Endothelial cell of umbilical vein (primary cell): Measurements from ENCODE around the gene MERTK. TPM values are rescaled to one million over a fixed set of nuclear protein-coding genes. Genes with fewer than 3 reads are reported as not detected.

ENCODE experiments used
- BruUV-seq: library from RNA; stranded (reverse); fragments of 400-500 nt; replicated peaks from 2 replicates; lab custom pipeline; 2021; lab: Mats Ljungman, UMichigan
- CTCF ChIA-PET: fragments of 300-600, 350-600 bp; sonication (Branson Sonifier 250); formaldehyde crosslinking; loops from one replicate; lab custom pipeline; 2021; ENCODE audit warnings: antibody characterized with exemption, inconsistent platforms; lab: Charles Lee
- POLR2A ChIA-PET: fragments of 300-600, 350-600 bp; sonication (Branson Sonifier 250); formaldehyde crosslinking; loops from one replicate; lab custom pipeline; 2021; ENCODE audit warnings: antibody characterized with exemption, inconsistent platforms; lab: Charles Lee
- DNase-seq: peaks from one replicate; pipeline ENCODE4 v3.0.0-alpha.2; 2011; ENCODE audit warnings: low read depth, low spot score
- FAIRE-seq: peaks from 2 replicates; lab custom pipeline; 2011; peaks lifted over from hg19 to GRCh38; lab: Jason Lieb, UNC
- H2AFZ ChIP-seq: 2 replicates; pipeline ENCODE4 v1.6.0; 2012; ENCODE audit warnings: low read depth, low read length, control low read depth, inconsistent platforms
- H3K27ac ChIP-seq: 2 replicates; pipeline ENCODE4 v1.5.1; 2011; ENCODE audit warnings: low read depth, mild to moderate bottlenecking, control low read depth, low read length, moderate library complexity; ENCODE audit not compliant: insufficient read depth
- H3K27me3 ChIP-seq, 2 experiments: 2 replicates each; pipeline versions ENCODE4 v1.6.0 to v1.6.1; 2011; ENCODE audit warnings: low read length in 2 of 2, mixed read lengths in 1 of 2; ENCODE audit not compliant: control insufficient read depth in 2 of 2, insufficient read depth in 2 of 2
- H3K36me3 ChIP-seq, 2 experiments: 2 replicates in 1 of 2; 3 replicates in 1 of 2; pipeline ENCODE4 v1.5.1; 2011; ENCODE audit warnings: low read length in 2 of 2, mild to moderate bottlenecking in 1 of 2, moderate library complexity in 1 of 2; ENCODE audit not compliant: control insufficient read depth in 2 of 2, insufficient read depth in 2 of 2; ENCODE audit errors: extremely low read depth in 1 of 2
- H3K4me1 ChIP-seq: 3 replicates; pipeline ENCODE4 v1.5.1; 2011; ENCODE audit warnings: mild to moderate bottlenecking, low read length; ENCODE audit not compliant: control insufficient read depth, insufficient read depth; ENCODE audit errors: extremely low read depth
- H3K4me2 ChIP-seq: 2 replicates; pipeline ENCODE4 v1.6.1; 2011; ENCODE audit warnings: low read length, control low read depth, mixed read lengths; ENCODE audit not compliant: insufficient read depth
- H3K4me3 ChIP-seq, 3 experiments: fragments of 200-600 bp in 1 of 3; sonication (generic), shearing (Covaris generic) in 1 of 3; replicated peaks in 1 of 3; 2 replicates each; pipeline ENCODE4 v1.5.1; 2011 to 2016; ENCODE audit warnings: control low read depth in 3 of 3, low read length in 3 of 3, mild to moderate bottlenecking in 2 of 3, inconsistent platforms in 1 of 3, low read depth in 1 of 3, moderate library complexity in 1 of 3; ENCODE audit not compliant: insufficient read depth in 1 of 3
- H3K79me2 ChIP-seq: 2 replicates; pipeline ENCODE4 v1.6.0; 2012; ENCODE audit warnings: low read length, inconsistent platforms; ENCODE audit not compliant: control insufficient read depth, insufficient read depth
- H3K9ac ChIP-seq: replicated peaks from 2 replicates; pipeline ENCODE3; 2011; ENCODE audit warnings: low read length, control low read depth; ENCODE audit not compliant: insufficient read depth; ENCODE audit errors: extremely low read depth
- H3K9me1 ChIP-seq: replicated peaks from 3 replicates; pipeline ENCODE4 v1.6.0; 2011; ENCODE audit warnings: mild to moderate bottlenecking, low read length; ENCODE audit not compliant: control insufficient read depth, insufficient read depth; ENCODE audit errors: extremely low read depth
- H3K9me3 ChIP-seq: replicated peaks from 2 replicates; pipeline ENCODE4 v1.5.1; 2012; ENCODE audit warnings: low read length, inconsistent platforms; ENCODE audit not compliant: control insufficient read depth, insufficient read depth
- H4K20me1 ChIP-seq: replicated peaks from 2 replicates; pipeline ENCODE3; 2011; ENCODE audit warnings: mild to moderate bottlenecking, low read length; ENCODE audit not compliant: control insufficient read depth, insufficient read depth; ENCODE audit errors: extremely low read depth
- CTCF ChIP-seq, 2 donors: IDR thresholded peaks; 1 replicate in 1 of 2; 2 replicates in 1 of 2; pipeline ENCODE4 v1.5.1; 2011; ENCODE audit warnings: low read length in 2 of 2, mild to moderate bottlenecking in 2 of 2, moderate library complexity in 2 of 2, control low read depth in 1 of 2, inconsistent platforms in 1 of 2, low read depth in 1 of 2; ENCODE audit not compliant: insufficient read depth in 1 of 2; ENCODE audit errors: extremely low read depth in 1 of 2
- EZH2 ChIP-seq: IDR thresholded peaks from 2 replicates; pipeline ENCODE4 v1.6.1; 2012; ENCODE audit warnings: borderline replicate concordance, low read depth, mild to moderate bottlenecking, moderate library complexity, low read length, inconsistent platforms; ENCODE audit not compliant: severe bottlenecking
- FOS ChIP-seq: IDR thresholded peaks from 2 replicates; pipeline ENCODE4 v1.6.1; 2011; ENCODE audit warnings: mild to moderate bottlenecking, low read length, moderate library complexity, borderline replicate concordance; ENCODE audit not compliant: insufficient read depth
- GATA2 ChIP-seq: IDR thresholded peaks from 2 replicates; pipeline ENCODE4 v1.7.0; 2011; ENCODE audit warnings: low read depth, mild to moderate bottlenecking, moderate library complexity, mixed read lengths, low read length; ENCODE audit not compliant: insufficient read length, insufficient read depth
- JUN ChIP-seq: IDR thresholded peaks from 2 replicates; pipeline ENCODE4 v1.6.1; 2011; ENCODE audit warnings: borderline replicate concordance, low read depth; ENCODE audit not compliant: insufficient read length, insufficient read depth
- MAX ChIP-seq: IDR thresholded peaks from 2 replicates; pipeline ENCODE4 v1.6.1; 2011; ENCODE audit not compliant: insufficient read depth, insufficient read length
- MYC ChIP-seq: IDR thresholded peaks from one replicate; pipeline ENCODE4 v1.6.1; 2011; ENCODE audit warnings: mild to moderate bottlenecking, low read depth, low read length
- POLR2A ChIP-seq: IDR thresholded peaks from 2 replicates; pipeline ENCODE4 v1.6.1; 2012; ENCODE audit warnings: low read depth, mild to moderate bottlenecking, control low read depth, low read length
- POLR2AphosphoS5 ChIP-seq: IDR thresholded peaks from 2 replicates; pipeline ENCODE4 v1.6.1; 2012; ENCODE audit warnings: low read depth, mild to moderate bottlenecking, control low read depth, low read length, moderate library complexity; ENCODE audit not compliant: insufficient read depth
- dilution Hi-C: fragments of 300-500 bp; cut with MboI; formaldehyde crosslinking; loops from one replicate; pipeline ENCODE4 v1.15.0; 2019; ENCODE audit warnings: low sequenced_read_pairs; ENCODE audit not compliant: extremely low pct_ligation_motif_present
- intact Hi-C: fragments of 100-400 bp; cut with micrococcal nuclease; formaldehyde crosslinking; loops from one replicate; pipeline ENCODE4 v1.10.0; 2022
- polyA plus RNA-seq, 4 experiments: library from polyadenylated mRNA; depleted of rRNA in 3 of 4; stranded (reverse) in 3 of 4; unstranded in 1 of 4; fragments of >200 nt; gene quantifications; 2 replicates each; pipeline versions ENCODE4 v1.2.1 to v1.2.3, GENCODE V29; 2011 to 2012; ENCODE audit warnings: missing spikeins in 1 of 4
- total RNA-seq: library from RNA; stranded (reverse); gene quantifications from 2 replicates; pipeline ENCODE4 v1.2.3, GENCODE V29; 2021

The MERTK gene
- total and polyA plus RNA-seq, 2 donors (not counting 3 experiments of a cell fraction or from before 2014, with no cell fraction given), result 37.3 to 39.6 TPM

GRCh38 chr2:111945444-111946293, 47.3 kb downstream of the MERTK start:
- ChIA-PET POLR2A (no interaction called here), CTCF (interaction anchor here (1.0 to 2.4 kb wide), 6 partner anchors 9 to 60 kb away, joined by 3 to 9 read pairs (median 4); no protein-coding TSS in a partner anchor)
- Histone ChIP-seq H3K9ac (no peak overlapping the region), H3K4me1 (peaks cover 3% of the 10 kb centered on the region), H4K20me1 (no peaks in the 10 kb centered on the region), H3K36me3 (peaks cover 8 to 20% of the 10 kb centered on the region in 2 experiments), H3K79me2 (no peaks in the 10 kb centered on the region), H3K27me3 (no peaks in the 10 kb centered on the region), H3K4me2 (no peak overlapping the region), H3K9me3 (no peaks in the 10 kb centered on the region), H3K27ac (no peak overlapping the region), H3K9me1 (no peaks in the 10 kb centered on the region), H3K4me3 (no peak overlapping the region), H2AFZ (no peak overlapping the region)
- dilution Hi-C loops, result no loop called here
- DNase-seq (no peak), FAIRE-seq (no peak)
- TF ChIP-seq EZH2 (no peak), POLR2AphosphoS5 (no peak), JUN (no peak), MAX (no peak), POLR2A (no peak), MYC (no peak), CTCF (IDR thresholded peaks at IDR 0.05; ENCODE audit: extremely low read depth in 1 of 2, insufficient read depth in 1 of 2, low read depth in 1 of 2, low read length in 2 of 2) (no peak), GATA2 (no peak), FOS (no peak)
- BruUV-seq, result no TSS peak
- intact Hi-C loops, result no loop called here
